ENCODE data around the gene CCDC30. TPM values are rescaled to one million over a fixed set of nuclear protein-coding genes. Genes with fewer than 3 reads are reported as not detected.

The CCDC30 gene
- total RNA-seq, 1 donor from 2014 or later = 7.5 TPM

- DNase-seq (ENCODE audit: low spot score in 2 of 2, unreplicated experiment in 2 of 2) = no peak
- Mint-ChIP-seq H3K9me3 (no peaks in the 10 kb centered on the region), H3K4me3 (no peak overlapping the region), H3K27me3 (ENCODE audit: low read depth) (no peaks in the 10 kb centered on the region), H3K27ac (no peak overlapping the region), H3K36me3 (no peaks in the 10 kb centered on the region), H3K4me1 (no peaks in the 10 kb centered on the region)
- no peak for TF ChIP-seq CTCF (IDR thresholded peaks at IDR 0.05; ENCODE audit: unreplicated experiment)
These were observed 88.1 kb downstream of the CCDC30 start for GRCh38 chr1:42551180-42551579.

GRCh38 chr1:42551590-42551989, 88.5 kb downstream of the CCDC30 start:
- Mint-ChIP-seq H3K9me3 (no peaks in the 10 kb centered on the region), H3K27ac (no peak overlapping the region), H3K36me3 (no peaks in the 10 kb centered on the region), H3K4me3 (no peak overlapping the region), H3K27me3 (ENCODE audit: low read depth) (no peaks in the 10 kb centered on the region), H3K4me1 (no peaks in the 10 kb centered on the region)
- no peak for TF ChIP-seq CTCF (IDR thresholded peaks at IDR 0.05; ENCODE audit: unreplicated experiment)
- no peak for DNase-seq (ENCODE audit: low spot score in 2 of 2, unreplicated experiment in 2 of 2)

- Mint-ChIP-seq H3K9me3 (no peaks in the 10 kb centered on the region), H3K4me1 (no peaks in the 10 kb centered on the region), H3K27ac (no peak overlapping the region), H3K27me3 (ENCODE audit: low read depth) (no peaks in the 10 kb centered on the region), H3K4me3 (no peak overlapping the region), H3K36me3 (no peaks in the 10 kb centered on the region)
- DNase-seq (ENCODE audit: low spot score in 2 of 2, unreplicated experiment in 2 of 2) = no peak
- no peak for TF ChIP-seq CTCF (IDR thresholded peaks at IDR 0.05; ENCODE audit: unreplicated experiment)
These were observed 89.5 kb downstream of the CCDC30 start for GRCh38 chr1:42552636-42553035.

GRCh38 chr1:42557230-42557851, 94.3 kb downstream of the CCDC30 start:
- Mint-ChIP-seq H3K4me1 (no peaks in the 10 kb centered on the region), H3K27ac (no peak overlapping the region), H3K4me3 (no peak overlapping the region), H3K27me3 (ENCODE audit: low read depth) (peaks cover 1% of the 10 kb centered on the region), H3K36me3 (peaks cover 4% of the 10 kb centered on the region), H3K9me3 (peaks cover 42% of the 10 kb centered on the region)
- no peak for DNase-seq (ENCODE audit: low spot score in 2 of 2, unreplicated experiment in 2 of 2)
- no peak for TF ChIP-seq CTCF (IDR thresholded peaks at IDR 0.05; ENCODE audit: unreplicated experiment)

- Mint-ChIP-seq H3K4me3 (no peak overlapping the region), H3K27me3 (ENCODE audit: low read depth) (peaks cover 5% of the 10 kb centered on the region), H3K4me1 (no peaks in the 10 kb centered on the region), H3K36me3 (no peaks in the 10 kb centered on the region), H3K27ac (no peak overlapping the region), H3K9me3 (peaks cover 7% of the 10 kb centered on the region)
- no peak for TF ChIP-seq CTCF (IDR thresholded peaks at IDR 0.05; ENCODE audit: unreplicated experiment)
- DNase-seq (ENCODE audit: low spot score in 2 of 2, unreplicated experiment in 2 of 2) = no peak
These were observed 104.0 kb downstream of the CCDC30 start for GRCh38 chr1:42567038-42567437.

- no peak overlapping the region for H3K27ac Mint-ChIP-seq
- no peaks in the 10 kb centered on the region for H3K4me1 Mint-ChIP-seq
- DNase-seq (ENCODE audit: low spot score in 2 of 2, unreplicated experiment in 2 of 2) = no peak
- H3K27me3 Mint-ChIP-seq (ENCODE audit: low read depth) = peaks cover 2% of the 10 kb centered on the region
- H3K36me3 Mint-ChIP-seq = no peaks in the 10 kb centered on the region
- H3K9me3 Mint-ChIP-seq = no peaks in the 10 kb centered on the region
- TF ChIP-seq CTCF (IDR thresholded peaks at IDR 0.05; ENCODE audit: unreplicated experiment) = no peak
- H3K4me3 Mint-ChIP-seq = no peak overlapping the region
These were observed 113.8 kb downstream of the CCDC30 start for GRCh38 chr1:42576935-42577334.

Measured in mesothelial cell of epicardium (in vitro differentiated cells).